Activated CD4-positive, alpha-beta T cell treated with anti-CD3 and anti-CD28 coated beads, Interleukin-2, amount 50 U/mL, for 16 hours (primary cell): ENCODE results near the gene WNK2.
"Not testable (repeated sequence)": the region's sequence is repeated elsewhere in the genome, so short reads cannot be mapped to it uniquely, and the experiment has no call there.

Experiments used
- DNase-seq: peaks from one replicate; pipeline ENCODE4 v3.0.0-alpha.2; 2020

The WNK2 gene

DNA sequence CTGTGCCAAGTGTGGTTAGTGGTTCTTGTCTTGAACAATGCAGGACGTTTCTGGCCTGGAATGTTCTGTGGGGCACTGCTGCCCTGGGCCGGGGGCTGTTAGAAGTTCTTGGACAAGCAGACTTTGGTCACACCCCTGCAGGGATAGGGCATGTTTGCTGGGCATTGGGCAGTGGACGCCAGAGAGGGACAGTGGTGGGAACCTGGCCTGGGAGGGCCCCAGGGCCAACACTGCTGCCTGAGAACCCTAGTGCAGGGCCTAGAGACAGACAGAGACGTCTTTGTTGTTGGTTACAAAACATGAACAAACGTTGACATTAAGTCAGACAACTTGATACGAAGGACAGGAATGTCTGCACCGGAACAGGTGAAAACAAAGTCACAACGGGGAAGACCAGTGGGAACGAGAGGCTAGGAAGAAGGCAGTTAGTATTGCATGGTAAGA, 57.0 kb downstream of the WNK2 start:
- no peak for DNase-seq

DNA sequence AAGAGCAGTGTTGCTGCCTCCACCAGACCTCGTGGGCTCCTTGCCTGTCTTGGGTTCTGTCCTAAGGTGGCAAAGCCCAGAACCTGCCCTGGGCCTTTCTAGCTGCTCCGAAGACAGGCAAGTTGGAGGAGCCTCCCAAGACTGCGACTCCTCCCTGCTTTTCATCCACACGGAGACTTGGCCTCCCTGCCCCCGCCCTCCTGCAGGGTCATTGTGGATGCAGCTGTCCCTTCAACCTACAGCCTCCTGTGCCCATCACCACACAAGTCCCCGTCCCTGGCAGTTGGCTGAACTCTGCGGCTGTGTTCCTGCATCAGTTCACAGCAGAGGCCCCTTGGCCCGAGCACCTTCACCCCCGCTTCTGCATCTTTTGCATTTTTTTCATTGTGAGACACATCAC, 59.2 kb downstream of the WNK2 start:
- DNase-seq: no peak

DNA sequence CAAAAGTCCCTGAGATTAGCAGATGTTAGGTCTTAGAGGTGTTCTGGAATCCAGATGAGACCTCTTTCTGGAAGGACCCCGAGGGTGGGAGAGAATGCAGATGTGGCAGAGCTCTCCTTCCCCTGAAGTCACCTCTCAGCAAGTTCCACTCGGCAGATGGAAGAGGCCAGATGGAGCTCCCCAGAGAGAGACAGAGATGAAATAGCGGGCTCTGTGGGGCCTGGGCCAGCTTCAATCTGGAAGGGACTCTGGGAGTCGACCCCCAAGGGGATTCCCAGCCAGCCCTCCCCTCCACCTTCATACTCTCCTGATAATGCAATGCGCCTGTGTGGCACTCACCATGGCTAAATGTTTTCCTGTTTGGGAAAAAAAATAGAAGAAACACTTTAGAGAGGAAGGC, 60.2 kb downstream of the WNK2 start:
- DNase-seq: no peak

DNA sequence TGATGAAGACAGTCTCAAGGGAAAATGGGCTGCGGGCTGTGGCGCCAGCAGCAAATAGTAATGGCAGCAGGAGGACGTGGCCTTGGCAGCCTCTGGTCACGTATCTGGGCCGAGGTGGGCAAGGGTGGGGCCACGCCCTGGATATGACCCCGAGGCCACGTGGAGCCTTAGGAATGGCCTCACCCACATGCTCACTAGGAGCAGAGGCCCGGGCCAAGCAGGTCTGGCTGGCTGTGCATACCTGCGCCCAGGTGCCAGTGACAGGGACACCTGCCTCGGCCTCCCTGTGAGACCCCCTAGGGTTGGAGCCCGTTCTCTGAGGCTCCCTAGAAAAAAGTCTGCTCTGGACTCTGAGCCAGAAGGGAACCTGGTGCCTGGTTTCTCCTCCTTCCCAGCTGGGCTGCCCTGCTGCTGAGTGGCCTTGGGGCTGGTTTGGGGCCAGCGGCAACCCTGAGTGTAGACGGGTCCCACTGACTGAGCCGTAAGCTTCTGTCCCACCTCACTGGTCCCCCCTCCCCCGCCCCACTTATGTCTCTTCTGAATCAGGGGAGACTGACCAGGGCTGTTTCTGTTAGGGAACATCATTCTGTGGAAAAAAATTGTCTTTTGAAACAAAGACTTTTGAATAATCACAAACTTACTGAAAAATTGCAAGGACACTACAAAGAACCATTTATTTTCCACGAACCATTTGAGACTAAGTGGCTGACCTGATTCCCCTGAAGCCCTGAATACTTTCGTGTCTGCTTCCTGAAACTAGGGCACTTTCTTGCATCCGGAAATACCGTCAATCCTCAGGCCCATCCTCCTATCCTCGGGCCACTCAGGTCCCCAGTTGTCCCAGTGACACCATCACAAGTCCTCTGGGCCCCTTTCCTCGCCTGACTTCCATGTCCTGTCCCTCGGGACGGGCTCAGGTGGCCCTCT, 60.8 kb downstream of the WNK2 start:
- no peak for DNase-seq

GRCh38 chr9:93245437-93245970, 61.6 kb downstream of the WNK2 start:
- no peak for DNase-seq

GRCh38 chr9:93246111-93246510, 62.2 kb downstream of the WNK2 start:
- no peak for DNase-seq

GRCh38 chr9:93246526-93246925, 62.6 kb downstream of the WNK2 start:
- no peak for DNase-seq

- DNase-seq: no peak
Measured at GRCh38 chr9:93247099-93247865, 63.3 kb downstream of the WNK2 start.

GRCh38 chr9:93247892-93248291, 64.0 kb downstream of the WNK2 start:
- DNase-seq: no peak

- no peak for DNase-seq
Measured at GRCh38 chr9:93248386-93249040, 64.6 kb downstream of the WNK2 start.

DNA sequence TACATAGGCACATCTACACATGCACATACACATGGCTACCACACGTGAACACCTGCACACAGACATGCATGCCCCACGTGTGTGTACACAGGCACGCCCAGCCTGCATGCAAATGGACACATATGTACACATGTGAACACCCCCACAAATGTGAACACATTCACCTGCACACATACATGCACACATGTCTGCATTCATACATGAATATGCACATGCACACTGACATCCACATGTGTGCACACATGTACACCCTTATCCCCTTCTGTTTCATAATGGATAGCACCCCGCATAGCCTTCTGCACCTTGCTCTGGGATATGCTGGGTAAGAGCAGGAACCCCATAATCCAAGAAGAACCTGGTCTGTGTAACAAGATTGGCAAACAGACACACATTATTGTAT, 66.2 kb downstream of the WNK2 start:
- DNase-seq: no peak

DNA sequence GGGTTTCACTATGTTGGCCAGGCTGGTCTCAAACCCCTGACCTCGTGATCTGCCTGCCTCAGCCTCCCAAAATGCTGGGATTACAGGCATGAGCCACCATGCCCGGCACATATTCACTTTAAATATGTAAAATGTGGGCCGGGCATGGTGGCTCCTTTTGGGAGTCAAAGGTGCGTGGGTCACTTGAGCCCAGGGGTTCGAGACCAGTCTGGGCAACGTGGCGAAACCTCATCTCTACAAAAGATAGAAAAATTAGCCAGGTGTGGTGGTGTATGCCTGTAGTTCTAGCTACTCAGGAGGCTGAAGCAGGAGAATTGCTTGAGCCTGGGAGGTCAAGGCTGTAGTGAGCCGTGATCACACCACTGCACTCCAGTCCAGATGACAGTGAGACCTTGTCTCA, 67.4 kb downstream of the WNK2 start:
- DNase-seq: not testable (repeated sequence)

DNA sequence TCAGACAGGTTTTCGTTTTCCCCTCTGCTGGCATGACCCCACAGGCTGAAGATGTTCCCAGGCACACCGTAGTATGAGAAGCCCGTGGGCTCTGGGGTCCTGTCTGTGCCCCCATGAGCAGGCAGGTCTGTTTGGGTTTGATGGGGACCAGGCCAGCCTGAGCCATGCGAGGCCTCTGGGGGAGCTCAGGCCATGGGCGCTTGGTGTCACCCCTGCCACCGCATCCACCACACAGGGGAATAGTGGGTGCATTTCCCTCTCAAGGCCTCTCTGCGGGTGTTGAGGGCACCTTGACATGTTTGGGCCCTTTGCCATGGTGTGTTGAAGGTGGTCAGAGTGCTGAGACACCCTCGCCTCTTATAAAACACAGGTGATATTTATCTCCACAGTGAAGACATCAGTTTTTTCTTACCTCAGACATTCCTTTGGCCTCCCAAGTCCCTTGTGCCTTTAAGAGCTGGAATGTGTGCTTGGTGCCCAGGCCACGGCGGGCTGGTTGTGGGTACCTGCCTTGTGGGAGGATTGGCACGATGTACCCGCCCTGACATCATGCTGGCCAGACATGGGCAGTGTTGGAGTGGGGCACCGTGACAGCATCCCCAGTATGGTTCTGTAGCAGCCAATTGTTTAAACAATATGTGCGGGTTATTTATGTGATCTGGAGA, 68.3 kb downstream of the WNK2 start:
- no peak for DNase-seq

- DNase-seq: no peak
Measured at GRCh38 chr9:93252781-93253530, 69.0 kb downstream of the WNK2 start.

DNA sequence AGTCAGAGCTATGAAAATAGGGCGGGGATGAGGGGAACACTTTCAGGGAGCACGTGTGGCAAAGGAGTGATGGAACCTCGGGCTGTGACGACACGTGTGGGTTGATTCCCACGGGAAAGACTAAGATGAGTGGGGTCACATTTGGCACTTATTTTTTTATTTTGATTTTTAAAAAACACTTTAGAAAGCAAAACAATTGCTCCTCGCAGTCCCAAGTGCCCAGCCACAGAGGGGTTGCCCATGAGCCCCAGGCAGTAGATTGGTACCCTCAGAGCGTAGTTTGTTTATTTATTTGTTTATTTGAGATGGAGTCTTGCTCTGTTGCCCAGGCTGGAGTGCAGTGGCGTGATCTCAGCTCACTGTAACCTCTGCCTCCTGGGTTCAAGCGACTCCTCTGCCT, 69.7 kb downstream of the WNK2 start:
- no peak for DNase-seq

DNA sequence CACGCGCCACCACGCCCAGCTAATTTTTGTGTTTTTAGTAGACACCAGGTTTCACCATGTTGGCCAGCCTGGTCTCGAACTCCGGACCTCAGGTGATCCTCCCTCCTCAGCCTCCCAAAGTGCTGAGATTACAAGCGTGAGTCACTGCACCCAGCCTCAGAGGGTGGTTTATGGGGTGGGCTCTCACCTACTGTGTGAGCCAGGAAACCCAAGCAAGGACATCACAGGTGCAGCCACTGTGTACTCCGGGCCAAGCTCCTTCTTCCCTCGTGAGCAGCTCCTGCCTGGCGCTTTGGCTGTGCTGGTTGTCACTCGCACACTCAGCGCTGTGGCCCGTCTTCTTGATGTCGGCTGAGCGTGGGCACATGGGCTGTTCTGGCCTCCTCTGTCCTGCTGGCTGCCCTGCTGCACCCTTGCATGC, 70.1 kb downstream of the WNK2 start:
- no peak for DNase-seq

- DNase-seq: no peak
Measured at GRCh38 chr9:93254806-93255493, 71.0 kb downstream of the WNK2 start.

- DNase-seq: no peak
Measured at GRCh38 chr9:93255494-93255867, 71.5 kb downstream of the WNK2 start.

DNA sequence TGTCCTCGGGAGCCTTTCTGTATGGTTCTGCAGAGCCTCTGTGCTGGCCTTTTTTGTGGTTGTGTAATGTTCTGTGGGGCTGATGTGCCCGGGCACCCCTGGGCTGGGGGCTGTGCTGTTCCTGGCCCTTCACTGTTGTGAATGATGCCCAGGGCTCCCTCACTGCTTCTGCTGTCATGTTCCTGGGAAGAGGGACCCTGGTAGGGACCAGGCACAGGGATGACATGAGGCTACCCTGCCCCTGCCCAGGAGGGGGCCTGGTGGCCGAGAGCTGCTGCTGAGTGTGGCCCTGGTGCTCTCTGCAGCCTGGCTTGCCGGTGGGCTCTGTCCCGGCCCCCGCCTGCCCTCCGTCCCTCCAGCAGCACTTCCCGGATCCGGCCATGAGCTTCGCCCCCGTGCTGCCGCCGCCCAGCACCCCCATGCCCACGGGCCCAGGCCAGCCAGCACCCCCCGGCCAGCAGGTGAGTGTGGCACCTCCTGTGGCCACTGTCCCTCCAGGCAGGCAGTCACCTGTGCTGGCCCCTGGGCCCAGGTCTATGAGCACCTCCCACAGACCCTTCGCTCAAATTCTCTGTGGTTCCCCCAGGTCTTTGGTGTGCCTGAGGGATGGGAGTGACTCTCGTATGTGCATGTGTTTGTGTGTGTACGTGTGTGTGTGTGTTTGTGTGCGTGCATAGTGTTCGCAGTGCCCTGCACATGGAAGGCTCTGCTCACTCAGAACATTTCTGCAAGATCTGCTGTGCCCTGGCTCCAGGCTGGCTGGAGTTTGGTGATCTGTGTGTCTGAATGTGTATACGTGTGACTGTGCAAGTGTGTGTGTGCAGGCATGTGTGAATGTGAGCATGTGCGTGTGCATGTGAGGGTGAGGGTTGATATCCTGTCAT, 72.3 kb downstream of the WNK2 start:
- DNase-seq: no peak
